ENCODE results near the gene LRMDA. TPM values are rescaled to one million over a fixed set of nuclear protein-coding genes. Genes with fewer than 3 reads are reported as not detected.

LRMDA gene
- total RNA-seq, 2 experiments from 2014 or later = not detected

DNA sequence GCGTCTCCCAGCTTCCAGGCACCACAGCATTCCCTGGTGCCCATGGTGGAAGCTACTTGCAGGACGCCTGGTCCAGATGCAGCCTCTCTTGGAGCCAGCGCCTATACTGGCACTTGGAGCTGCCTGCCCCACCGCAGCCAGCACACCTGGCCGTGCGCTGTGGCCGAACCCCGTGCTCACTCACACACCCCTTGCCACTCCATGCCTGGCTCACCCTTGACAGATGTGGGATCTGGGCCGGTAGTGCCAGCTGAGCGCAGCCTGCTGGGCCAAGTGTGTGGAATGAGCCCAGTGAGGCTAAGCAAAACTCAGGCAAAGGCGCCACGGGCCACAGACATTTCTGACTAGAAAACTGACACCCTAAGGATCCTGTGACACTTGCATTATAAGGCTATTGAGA lies 884.8 kb downstream of the LRMDA start:
- Histone ChIP-seq H3K4me3 (ENCODE audit: low read depth, low read length, poor library complexity, severe bottlenecking) (no peak overlapping the region), H3K4me1 (ENCODE audit: insufficient read depth, low read length, poor library complexity, severe bottlenecking) (no peaks in the 10 kb centered on the region), H4K20me1 (ENCODE audit: insufficient read depth, low read length) (no peaks in the 10 kb centered on the region), H3K4me2 (ENCODE audit: low read length) (no peak overlapping the region), H3K9me2 (ENCODE audit: insufficient read depth, low read length) (no peaks in the 10 kb centered on the region), H2AFZ (ENCODE audit: low read length) (no peak overlapping the region), H3K79me2 (ENCODE audit: insufficient read depth, low read depth, low read length) (no peaks in the 10 kb centered on the region), H3K9me3 (ENCODE audit: low read length) (no peaks in the 10 kb centered on the region), H3K27ac (ENCODE audit: low read depth, low read length, poor library complexity, severe bottlenecking) (no peak overlapping the region), H3K36me3 (ENCODE audit: insufficient read depth, low read length) (no peaks in the 10 kb centered on the region)
- CTCF ChIA-PET (ENCODE audit: unreplicated experiment) = no interaction called here
- POLR2A ChIA-PET = no interaction called here
- intact Hi-C loops (cut with micrococcal nuclease; ENCODE audit: unreplicated experiment) = no loop called here
- no TSS peak for BruUV-seq (replicated peaks)
- TF ChIP-seq, protein P1, sequence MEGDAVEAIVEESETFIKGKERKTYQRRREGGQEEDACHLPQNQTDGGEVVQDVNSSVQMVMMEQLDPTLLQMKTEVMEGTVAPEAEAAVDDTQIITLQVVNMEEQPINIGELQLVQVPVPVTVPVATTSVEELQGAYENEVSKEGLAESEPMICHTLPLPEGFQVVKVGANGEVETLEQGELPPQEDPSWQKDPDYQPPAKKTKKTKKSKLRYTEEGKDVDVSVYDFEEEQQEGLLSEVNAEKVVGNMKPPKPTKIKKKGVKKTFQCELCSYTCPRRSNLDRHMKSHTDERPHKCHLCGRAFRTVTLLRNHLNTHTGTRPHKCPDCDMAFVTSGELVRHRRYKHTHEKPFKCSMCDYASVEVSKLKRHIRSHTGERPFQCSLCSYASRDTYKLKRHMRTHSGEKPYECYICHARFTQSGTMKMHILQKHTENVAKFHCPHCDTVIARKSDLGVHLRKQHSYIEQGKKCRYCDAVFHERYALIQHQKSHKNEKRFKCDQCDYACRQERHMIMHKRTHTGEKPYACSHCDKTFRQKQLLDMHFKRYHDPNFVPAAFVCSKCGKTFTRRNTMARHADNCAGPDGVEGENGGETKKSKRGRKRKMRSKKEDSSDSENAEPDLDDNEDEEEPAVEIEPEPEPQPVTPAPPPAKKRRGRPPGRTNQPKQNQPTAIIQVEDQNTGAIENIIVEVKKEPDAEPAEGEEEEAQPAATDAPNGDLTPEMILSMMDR (conservative IDR thresholded peaks at IDR 0.05; ENCODE audit: low read length) = no peak
- no peak for TF ChIP-seq EZH2phosphoT487 (IDR thresholded peaks at IDR 0.05; ENCODE audit: borderline replicate concordance, low read depth, low read length)
- no peak for DNase-seq (ENCODE audit: low spot score)

- no TSS peak for BruUV-seq (replicated peaks)
- CTCF ChIA-PET (ENCODE audit: unreplicated experiment) = no interaction called here
- no peak for DNase-seq (ENCODE audit: low spot score)
- no peaks in the 10 kb centered on the region for H4K20me1 ChIP-seq (ENCODE audit: insufficient read depth, low read length)
- H2AFZ ChIP-seq (ENCODE audit: low read length) = no peak overlapping the region
- intact Hi-C loops (cut with micrococcal nuclease; ENCODE audit: unreplicated experiment) = no loop called here
- no peak overlapping the region for H3K27ac ChIP-seq (ENCODE audit: low read depth, low read length, poor library complexity, severe bottlenecking)
- no peaks in the 10 kb centered on the region for H3K79me2 ChIP-seq (ENCODE audit: insufficient read depth, low read depth, low read length)
- no peaks in the 10 kb centered on the region for H3K4me1 ChIP-seq (ENCODE audit: insufficient read depth, low read length, poor library complexity, severe bottlenecking)
- POLR2A ChIA-PET = no interaction called here
- H3K9me3 ChIP-seq (ENCODE audit: low read length) = no peaks in the 10 kb centered on the region
- no peak overlapping the region for H3K4me2 ChIP-seq (ENCODE audit: low read length)
- no peak overlapping the region for H3K4me3 ChIP-seq (ENCODE audit: low read depth, low read length, poor library complexity, severe bottlenecking)
- TF ChIP-seq, protein P1 (conservative IDR thresholded peaks at IDR 0.05; ENCODE audit: low read length) = no peak
- TF ChIP-seq EZH2phosphoT487 (IDR thresholded peaks at IDR 0.05; ENCODE audit: borderline replicate concordance, low read depth, low read length) = no peak
- H3K36me3 ChIP-seq (ENCODE audit: insufficient read depth, low read length) = no peaks in the 10 kb centered on the region
- H3K9me2 ChIP-seq (ENCODE audit: insufficient read depth, low read length) = no peaks in the 10 kb centered on the region
Observed at GRCh38 chr10:76317078-76317477, 885.7 kb downstream of the LRMDA start.

GRCh38 chr10:76318211-76318610 lies 886.8 kb downstream of the LRMDA start:
- Histone ChIP-seq H3K9me2 (ENCODE audit: insufficient read depth, low read length) (no peaks in the 10 kb centered on the region), H3K36me3 (ENCODE audit: insufficient read depth, low read length) (no peaks in the 10 kb centered on the region), H3K4me3 (ENCODE audit: low read depth, low read length, poor library complexity, severe bottlenecking) (no peak overlapping the region), H3K79me2 (ENCODE audit: insufficient read depth, low read depth, low read length) (no peaks in the 10 kb centered on the region), H4K20me1 (ENCODE audit: insufficient read depth, low read length) (no peaks in the 10 kb centered on the region), H2AFZ (ENCODE audit: low read length) (no peak overlapping the region), H3K9me3 (ENCODE audit: low read length) (no peaks in the 10 kb centered on the region), H3K4me2 (ENCODE audit: low read length) (no peak overlapping the region), H3K27ac (ENCODE audit: low read depth, low read length, poor library complexity, severe bottlenecking) (no peak overlapping the region), H3K4me1 (ENCODE audit: insufficient read depth, low read length, poor library complexity, severe bottlenecking) (no peaks in the 10 kb centered on the region)
- POLR2A ChIA-PET = no interaction called here
- CTCF ChIA-PET (ENCODE audit: unreplicated experiment) = no interaction called here
- DNase-seq (ENCODE audit: low spot score) = no peak
- no TSS peak for BruUV-seq (replicated peaks)
- TF ChIP-seq, protein P1 (conservative IDR thresholded peaks at IDR 0.05; ENCODE audit: low read length) = no peak
- TF ChIP-seq EZH2phosphoT487 (IDR thresholded peaks at IDR 0.05; ENCODE audit: borderline replicate concordance, low read depth, low read length) = no peak
- intact Hi-C loops (cut with micrococcal nuclease; ENCODE audit: unreplicated experiment) = no loop called here

All from OCI-LY7 (cell line).